ENCODE measurements around the gene MAP4.
"Not testable (repeated sequence)": the region's sequence is repeated elsewhere in the genome, so short reads cannot be mapped to it uniquely, and the experiment has no call there.

Gene MAP4

DNA sequence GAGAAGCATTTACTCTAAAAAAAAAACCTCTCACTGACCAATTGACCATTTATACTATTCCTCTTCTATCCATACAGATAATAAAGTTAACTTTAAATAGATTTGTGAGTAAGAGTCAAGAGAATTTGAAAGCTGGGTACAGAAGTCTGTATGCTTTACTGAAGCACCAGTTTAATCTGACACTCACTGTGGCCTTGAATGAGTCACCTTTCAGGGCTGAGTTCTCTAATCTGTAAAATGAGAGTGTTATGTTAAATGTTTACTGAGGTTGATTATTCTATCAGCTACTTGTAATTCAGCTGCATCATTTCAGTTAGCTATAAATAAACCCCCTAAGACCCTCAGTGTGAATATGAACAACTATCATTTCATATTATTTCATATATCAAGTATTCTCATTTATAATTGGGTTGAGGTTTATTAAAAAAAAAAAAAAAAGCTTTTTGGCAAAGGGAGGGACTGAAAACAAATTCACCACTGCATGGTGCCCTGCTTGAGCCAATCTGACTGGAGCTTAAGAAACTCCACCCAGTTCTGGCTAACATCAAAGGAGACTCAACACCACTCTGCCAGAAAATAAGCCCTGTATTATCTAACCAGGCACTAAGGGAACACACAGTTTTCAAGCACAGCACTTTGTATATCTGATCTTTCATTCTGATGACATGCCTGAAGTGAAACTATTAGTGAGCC lies 2.8 kb downstream of the MAP4 start:
- DNase-seq = no peak

DNA sequence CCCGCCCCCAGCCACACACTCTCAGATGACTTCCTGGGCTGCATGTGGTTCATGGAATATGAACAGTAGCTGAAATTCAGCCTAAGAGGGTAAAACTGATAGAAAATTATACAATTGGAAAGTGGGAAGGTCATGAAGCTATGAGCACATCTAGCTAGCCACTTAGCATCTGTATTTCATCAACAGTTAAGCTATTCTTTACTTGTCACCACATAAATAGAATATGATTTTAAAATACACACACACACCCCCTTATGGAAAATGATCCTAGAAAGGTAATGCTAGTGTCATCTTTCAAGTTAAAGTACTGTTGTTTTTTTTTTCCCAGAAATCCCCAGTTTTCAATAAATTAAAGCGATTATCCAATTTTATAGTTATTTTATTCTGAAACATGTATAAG lies 3.6 kb downstream of the MAP4 start:
- DNase-seq = no peak

DNA sequence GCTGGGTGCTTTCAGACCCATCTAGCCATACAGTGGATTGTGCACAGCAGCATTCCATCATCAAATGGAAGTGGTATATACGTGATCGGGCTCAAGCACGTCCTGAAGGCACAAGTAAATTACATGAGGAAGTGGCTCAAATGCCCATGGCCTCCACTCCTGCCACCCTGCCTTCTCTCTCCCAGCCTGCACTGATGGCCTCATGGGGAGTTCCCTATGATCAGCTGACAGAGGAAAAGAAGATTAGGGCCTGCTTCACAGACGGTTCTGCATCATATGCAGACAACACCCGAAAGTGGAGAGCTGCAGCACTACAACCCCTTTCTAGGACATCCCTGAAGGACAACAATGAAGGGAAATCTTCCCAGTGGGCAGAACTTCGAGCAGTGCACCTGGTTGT lies 8.2 kb downstream of the MAP4 start:
- not testable (repeated sequence) for DNase-seq

DNA sequence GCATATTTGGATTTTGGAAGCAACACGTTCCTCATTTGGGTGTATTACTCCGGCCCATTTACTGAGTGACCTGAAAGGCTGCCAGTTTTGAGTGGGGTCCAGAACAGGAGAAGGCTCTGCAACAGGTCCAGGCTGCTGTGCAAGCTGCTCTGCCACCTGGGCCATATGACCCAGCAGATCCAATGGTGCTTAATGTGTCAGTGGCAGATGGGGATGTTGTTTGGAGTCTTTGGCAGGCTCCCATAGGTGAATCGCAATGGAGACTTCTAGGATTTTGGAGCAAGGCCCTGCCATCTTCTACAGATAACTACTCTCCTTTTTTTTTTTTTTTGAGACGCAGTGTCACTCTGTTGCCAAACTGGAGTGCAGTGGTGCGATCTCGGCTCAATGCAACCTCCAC lies 8.9 kb downstream of the MAP4 start:
- DNase-seq = peak; percentile 36 to 78

DNA sequence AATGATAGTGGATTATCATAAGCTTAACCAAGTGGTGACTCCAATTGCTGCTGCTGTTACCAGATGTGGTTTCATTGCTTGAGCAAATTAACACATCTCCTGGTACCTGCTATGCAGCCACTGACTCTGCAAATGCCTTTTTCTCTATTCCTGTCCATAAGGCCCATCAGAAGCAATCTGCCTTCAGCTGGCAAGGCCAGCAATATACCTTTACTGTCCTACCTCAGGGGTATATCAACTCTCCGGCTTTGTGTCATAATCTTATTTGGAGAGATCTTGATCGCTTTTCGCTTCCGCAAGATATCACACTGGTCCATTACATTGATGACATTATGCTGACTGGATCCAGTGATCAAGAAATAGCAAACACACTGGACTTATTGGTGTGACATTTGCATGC lies 9.4 kb downstream of the MAP4 start:
- peak; percentile 29 to 74 for DNase-seq

DNA sequence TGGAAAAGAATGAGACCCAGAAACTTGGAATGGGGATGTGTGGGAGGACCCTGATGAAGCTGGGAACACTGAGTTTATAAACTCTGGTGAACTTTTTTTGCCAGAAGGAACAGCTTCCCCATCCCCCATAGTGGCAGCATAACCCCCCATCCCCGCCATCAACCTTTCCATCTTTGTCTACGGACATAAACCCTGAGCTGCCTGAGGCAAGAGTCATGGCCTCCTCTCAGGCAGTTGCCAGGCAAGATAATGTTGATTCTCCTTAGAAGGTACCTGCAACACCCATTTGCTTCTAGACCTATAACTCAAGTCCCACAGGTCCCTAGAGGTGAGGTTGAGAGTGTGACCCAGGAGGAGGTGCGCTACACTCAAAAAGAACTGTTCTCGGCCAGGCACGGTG lies 11.5 kb downstream of the MAP4 start:
- no peak for DNase-seq

DNA sequence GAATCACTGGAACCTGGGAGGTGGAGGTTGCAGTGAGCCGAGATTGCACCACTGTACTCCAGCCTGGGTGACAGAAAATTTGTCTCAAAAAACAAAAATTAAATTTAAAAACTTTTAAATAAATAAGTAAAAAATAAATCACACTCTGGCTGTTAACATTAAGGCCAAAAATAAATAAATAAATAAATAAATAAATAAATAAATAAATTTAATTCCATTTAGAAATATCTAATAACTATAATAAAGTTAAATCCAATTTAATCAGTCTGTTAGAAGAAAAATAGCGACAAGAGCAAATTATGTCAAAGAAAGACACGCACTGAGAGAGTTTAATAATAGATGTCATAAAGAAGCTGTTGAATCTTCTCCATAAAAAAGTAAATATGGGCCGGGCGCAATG lies 13.4 kb downstream of the MAP4 start:
- no peak for DNase-seq

DNA sequence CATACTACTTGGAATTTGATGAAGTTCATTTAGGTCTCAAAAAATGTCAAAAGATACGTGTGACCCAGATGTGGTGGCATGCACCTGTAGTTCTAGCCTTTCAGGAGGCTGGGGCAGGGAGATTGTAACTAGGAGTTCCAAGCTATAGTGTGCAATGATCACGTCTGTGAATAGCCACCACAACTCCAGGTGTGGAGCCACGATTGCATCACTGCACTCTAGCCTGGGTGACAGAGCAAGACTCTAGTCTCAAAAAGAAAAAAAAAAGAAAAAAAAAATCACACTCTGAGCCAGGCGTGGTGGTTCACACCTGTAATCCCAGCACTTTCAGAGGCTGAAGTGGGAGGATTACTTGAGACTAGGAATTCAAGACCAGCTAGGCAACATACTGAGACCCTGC lies 14.2 kb downstream of the MAP4 start:
- no peak for DNase-seq

DNA sequence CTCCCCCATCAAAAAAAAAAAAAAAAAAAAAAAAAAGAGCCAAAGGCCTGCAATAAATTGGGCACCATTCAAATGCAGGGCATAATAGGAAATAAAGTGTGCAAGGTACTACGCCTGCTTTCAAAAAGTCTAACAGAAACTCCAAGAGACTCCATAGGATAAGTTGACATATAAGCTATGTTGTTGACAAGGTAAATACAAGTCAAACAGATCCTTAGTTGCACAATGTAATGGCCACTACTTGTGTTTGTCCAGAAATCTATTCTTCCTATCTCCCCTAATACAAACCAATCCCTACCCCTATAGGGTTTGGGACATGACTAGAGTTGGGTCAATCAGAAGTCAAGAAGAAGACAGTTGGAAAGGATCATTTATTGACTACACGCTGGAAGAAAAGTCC lies 16.0 kb downstream of the MAP4 start:
- no peak for DNase-seq

DNA sequence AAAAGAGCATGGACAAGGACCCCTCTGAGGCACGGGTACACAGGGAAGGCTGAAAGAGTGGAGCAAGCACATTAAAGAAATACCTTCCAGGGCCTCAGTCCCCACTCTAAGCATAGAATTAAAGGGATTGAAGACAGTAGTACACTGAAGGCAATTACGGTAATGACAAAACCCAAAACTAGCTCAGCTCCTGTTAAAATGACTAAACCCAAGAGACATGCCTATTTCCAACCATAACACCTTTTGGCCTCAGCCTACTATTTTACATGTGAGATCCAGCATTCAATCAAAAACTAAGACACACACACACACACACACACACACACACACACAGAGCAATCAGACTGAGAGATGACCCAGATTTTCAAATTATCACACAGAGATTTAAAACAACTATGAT lies 19.8 kb downstream of the MAP4 start:
- DNase-seq = no peak

DNA sequence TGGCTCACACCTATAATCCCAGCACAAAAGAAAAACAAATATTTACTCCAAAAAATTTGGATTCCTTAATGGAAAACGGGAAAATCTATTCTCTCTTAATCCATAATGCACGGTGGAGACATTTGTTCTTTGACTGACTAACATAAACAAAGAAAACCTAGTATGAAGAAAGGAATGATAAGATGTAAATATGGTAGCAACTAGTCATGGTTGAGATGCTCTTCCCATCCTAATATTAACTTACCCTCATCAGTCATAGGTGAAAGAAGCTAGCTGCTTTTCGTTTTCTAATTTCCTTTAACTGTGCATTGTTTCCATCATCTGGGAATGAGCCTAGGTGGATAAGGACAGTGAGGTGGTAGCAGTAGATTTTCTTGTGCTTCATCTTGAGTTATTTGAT lies 22.0 kb downstream of the MAP4 start:
- no peak for DNase-seq

DNA sequence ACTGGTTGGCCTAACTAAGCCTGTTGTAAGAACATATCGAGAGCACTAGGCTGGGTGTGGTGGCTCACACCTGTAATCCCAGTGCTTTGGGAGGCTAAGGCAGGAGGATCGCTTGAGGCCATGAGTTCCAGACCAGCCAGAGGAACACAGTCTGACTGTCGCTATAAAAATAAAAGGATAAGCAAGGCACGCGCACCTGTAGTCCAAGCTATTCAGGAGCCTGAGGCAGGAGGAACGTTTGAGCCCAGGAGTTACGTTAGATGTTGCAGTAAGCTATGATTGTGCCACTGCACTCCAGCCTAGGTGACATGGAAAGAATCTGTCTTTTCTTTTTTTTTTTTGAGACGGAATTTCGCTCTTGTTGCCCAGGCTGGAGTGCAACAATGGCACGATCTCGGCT lies 24.9 kb downstream of the MAP4 start:
- no peak for DNase-seq

DNA sequence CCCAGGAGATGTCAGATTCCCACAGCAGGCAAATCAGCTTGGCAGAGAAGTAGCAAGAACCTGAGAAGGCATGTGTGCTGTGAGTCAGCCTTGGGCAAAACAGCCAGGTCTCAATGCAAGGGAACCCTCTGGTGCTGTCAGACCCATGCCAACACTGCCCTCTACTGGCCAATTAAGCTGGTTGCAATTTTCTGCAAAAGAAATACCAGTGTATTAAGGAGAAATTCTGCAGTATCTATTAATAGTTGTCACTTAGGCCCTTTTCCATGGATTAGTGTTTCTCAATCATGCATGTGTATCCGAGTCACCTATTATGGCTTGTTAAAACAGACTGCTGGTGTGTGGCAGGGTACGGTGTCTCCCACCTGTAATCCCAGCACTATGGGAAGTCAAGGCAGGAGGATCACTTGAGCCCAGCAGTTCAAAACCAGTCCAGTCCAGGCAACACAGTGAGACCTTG lies 26.2 kb downstream of the MAP4 start:
- peak; percentile 54 to 70 for DNase-seq

DNA sequence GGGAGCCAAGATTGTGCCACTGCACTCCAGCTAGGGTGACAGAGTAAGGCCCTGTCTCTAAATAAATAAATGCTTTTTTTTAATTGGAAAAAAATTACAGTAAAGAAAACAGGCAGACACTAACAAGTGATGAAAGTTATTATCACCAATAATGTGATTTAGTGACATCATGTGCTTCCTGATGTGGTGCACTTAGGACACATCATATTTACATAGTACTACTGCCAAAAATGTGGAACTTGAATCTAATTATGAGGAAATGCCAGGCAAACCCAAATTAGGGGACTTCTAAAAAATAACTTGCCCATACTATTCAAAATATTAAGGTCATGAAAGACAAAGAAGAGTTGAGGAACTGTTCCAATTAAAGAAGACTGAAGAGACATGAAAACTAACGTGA lies 30.8 kb downstream of the MAP4 start:
- DNase-seq = no peak

DNA sequence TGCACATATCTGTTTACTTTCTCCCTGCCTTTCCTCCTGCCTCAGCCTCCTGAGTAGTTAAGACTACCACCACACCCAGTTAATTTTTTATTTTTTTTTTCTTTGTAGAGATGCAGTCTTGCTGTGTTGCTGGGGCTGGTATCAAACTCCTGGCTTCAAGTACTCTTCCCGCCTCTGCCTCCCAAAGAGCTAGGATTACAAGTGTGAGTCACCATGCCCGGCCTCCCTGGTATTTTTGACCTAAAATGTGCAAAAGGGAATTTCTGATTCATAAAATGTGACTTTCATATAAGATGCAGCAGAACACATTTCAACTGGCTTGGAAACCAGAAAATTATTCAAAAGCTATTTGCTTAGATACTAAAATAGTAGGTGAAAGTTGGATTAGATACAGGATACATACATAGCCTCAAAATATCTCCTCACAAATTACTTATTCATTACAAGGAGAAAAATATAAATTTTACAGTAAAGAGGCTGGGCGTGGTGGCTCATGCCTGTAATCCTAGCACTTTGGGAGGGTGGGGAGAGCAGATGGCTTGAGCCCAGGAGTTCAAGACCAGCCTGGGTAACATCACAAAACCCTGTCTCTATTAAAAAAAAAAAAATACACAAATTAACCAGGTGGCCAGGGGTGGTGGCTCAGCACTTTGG lies 32.0 kb downstream of the MAP4 start:
- no peak for DNase-seq

DNA sequence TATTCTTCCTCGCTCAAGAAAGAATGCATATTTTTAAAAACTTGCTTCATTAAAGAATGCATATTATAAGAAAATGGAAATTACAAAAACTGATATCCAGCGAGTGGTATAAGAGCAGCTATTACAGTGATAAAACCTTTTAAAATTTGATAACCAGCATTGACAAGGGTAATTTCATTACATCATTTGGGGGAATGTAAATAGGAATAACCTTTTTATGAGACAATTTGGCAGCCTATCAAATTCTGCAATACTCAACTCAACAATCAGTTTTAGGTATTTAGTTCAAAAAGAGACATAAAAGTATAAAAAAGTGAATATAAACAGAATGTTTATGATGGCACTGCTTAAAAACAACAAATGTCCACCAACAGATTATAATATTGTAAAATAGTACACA lies 35.4 kb downstream of the MAP4 start:
- DNase-seq = no peak

DNA sequence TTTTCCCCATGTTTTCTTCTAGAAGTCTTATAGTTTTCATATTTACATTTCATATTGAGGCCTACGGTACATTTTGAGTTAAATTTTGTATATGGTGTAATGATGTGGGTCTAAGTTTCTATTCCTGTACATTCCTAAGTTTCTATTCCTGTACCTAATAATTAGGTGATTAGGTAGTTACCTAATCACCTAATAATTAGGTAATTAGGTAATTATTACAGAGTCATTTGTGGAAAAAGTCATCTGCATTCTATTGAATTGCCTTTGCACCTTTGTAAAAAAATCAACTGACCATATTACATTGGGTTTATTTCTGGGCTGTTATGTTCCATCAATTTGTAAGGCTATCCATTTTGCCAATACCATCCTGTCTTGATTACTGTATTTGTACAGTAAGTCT lies 37.1 kb downstream of the MAP4 start:
- no peak for DNase-seq

DNA sequence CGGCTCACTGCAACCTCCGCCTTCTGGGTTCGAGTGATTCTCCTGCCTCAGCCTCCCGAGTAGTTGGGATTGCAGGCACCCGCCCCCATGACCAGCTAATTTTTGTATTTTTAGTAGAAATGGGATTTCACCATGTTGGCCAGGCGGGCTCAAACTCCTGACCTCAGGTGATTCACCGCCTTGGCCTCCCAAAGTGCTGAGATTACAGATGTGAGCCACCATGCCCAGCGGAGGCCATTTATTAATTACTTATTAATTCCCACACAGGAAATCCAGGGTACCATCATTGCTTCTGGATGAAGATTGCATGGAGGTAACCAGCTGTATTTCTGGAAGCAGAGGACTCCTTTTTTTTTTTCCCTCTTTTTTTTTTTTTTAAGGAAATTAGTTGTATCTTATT lies 37.8 kb downstream of the MAP4 start:
- DNase-seq = no peak

DNA sequence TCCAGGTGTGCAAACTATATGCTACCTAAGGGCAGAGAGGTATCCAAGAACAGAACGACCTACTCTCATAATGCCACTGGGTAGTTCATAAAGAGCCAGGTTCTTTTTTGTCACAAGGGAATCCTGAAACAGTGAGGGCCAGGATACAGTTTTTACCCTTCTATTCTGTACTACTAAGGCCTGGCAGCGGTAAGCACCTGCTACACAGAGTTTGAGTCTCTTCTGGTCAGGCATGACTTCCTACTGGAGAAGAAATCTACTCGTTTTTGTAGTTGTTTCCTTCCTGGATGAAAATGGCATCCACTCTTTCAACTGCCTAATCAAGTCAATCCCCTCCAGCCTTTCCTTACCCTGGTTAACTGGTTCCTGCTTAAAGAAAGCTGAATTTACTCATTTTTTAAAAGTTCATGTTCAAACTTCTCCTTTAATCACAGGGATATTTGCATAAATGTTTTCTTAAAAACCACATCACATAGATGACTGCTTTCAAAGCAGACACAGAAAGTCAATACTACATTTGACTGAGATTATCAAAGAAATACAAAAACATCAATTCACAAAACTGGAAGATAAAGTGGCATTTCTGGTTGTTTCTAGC lies 40.0 kb downstream of the MAP4 start:
- no peak for DNase-seq

DNA sequence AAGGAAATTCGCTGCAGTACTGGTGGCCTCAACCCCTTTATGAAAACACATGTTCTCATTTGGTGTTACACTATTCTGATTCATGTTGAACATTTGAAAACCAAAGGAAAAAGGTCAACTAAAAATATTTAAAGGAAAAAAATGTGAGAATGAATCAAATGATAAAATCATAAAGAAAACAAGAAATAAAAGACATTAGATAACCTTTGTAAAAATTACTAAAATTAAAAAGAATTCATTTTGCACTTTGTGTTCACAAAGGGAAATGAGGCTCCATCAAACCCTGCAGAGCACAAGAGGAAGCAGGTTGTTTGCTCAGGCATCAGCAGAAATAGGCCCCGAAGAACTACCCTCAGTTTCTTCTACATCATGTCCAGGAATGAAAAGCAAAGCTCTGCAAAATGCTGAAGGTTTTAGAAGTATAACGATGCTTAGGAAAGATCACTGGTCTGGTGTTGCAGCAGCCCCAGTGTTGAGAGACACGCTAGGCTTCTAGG lies 41.2 kb downstream of the MAP4 start:
- no peak for DNase-seq

DNA sequence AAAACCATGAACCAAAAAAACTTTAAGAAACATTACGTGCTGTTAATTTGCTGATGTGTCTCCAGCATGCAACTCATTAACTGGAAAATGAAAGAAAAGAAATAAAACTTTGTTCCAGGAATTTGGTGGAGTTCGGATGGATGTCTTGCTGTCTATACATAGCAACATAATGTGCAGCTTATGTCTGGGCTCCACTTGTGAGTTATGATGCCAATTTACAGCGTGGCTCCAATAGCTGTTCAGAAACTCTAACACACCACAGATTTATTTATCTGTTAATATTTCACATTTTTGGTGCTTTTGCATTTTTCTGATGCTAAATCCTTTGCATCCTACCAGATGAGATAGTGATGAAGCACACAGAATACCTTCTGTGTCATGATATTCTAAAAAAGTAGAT lies 45.1 kb downstream of the MAP4 start:
- DNase-seq = no peak

DNA sequence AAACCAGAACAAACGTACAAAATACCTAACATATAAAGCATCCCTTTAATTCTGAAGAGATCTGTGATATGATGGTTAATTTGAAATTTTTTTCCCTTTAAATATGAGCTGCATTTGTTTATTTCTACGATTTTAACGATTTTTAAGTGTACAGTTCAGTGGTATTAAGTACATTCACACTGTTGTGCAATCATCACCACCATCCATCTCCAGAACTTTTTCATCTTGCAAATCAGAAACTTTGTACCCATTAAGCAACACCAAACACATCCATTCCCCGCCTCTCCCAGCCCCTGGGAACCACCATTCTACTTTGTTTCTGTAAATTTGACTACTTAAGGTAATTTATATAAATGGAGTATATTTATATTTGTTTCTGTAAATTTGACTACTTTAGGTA lies 51.5 kb downstream of the MAP4 start:
- no peak for DNase-seq

DNA sequence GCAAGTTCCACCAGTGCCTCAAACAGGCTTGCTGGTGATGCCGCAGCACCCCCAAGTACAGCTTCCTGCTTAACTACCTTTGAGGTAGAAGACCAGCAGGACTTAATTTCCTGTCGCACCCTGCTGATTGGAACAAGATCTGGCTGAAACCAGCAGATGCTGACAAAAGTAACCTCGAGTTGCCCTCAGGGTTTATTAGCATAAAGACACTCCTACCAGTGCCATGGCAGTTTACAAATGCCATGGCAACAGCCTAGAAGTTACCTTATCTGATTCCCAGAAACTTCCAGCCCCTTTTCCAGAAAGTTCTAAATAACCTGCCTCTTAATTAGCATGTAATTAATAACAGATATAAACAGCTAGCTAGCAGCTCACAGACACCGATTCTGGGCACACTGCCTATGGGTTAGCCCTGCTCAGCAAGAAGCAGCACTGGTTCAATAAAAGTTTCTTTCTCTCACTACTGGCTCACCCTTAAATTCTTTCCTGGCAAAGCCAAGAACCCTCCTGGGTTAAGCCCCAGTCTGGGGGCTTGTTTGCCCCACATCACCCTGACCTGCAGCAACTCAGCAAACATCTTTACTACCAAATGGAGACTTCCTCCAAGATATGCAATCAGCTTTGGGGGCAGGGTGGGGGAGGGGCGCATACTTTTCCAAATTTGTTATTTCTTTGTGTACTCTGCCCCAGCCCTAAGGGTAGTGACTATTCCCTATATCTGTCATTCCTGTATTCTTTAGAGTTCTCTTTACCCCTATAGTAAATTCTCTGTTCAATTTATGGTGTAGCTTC lies 54.2 kb downstream of the MAP4 start:
- DNase-seq = no peak

DNA sequence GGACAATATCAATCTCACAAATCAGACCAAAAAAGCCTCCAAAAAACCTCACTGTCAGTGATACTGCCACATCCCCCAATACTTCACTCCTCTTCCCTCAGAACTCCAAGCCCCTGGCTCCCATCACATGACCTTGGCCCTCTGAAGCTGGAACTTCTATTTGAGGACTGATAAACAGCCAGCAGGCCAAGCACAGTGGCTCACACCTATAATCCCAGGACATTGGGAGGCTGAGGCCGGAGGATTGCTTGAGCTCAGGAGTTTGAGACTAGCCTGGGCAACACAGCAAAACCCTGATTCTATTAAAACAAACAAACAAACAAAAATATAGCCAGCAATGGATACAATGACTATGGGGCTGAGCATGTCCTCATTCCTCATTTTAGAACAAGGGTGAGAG lies 55.2 kb downstream of the MAP4 start:
- no peak for DNase-seq

Data from NCI-H524 (cell line).